ENCODE measurements around the gene KRT5. TPM values are rescaled to one million over a fixed set of nuclear protein-coding genes. Genes with fewer than 3 reads are reported as not detected.
A peak's percentile ranks its signal among the peaks of the same experiment; 100 is the strongest.
"Not testable (repeated sequence)": the region's sequence is repeated elsewhere in the genome, so short reads cannot be mapped to it uniquely, and the experiment has no call there.

Gene KRT5
- polyA plus RNA-seq, 2 donors: 3,653 to 6,695 TPM

DNA sequence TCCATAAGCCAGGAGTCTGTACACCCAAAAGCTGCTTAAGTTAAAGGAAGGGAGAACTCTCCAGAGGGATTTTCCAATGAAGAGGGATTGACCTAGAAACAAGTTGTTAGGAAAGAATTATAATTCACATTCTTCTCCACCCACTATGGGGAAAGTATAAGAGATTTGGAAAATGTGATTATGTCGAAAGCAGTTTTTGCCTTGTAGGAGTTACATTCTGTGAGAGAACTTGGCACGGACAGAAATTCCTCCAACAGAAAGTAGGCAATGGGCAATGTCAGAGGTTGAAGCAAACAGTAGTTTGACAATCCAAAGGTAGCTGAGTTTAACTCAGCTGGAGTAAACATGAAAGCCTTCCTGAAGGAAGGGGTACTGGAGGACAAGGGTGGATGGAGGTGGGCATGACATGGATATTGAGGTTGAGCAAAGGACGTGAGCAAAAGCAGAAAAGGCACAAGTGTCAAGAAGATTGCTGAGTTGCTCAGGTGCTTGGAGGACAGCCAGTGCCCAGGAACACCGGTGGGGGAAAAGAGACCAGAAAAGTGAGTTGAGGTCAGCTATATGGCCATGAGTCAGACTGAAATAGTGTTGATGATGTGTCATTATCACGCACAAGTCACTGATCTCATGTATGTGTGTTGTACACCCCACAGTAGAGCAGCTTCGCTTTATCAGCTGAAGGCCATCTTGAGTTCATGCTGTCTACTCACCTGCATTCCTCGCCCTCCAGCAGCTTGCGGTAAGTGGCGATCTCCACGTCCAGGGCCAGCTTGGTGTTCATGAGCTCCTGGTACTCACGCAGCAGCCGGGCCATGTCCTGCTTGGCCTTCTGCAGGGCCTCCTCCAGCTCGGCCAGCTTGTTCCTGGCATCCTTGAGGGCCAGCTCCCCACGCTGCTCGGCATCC, 4.0 kb downstream of the KRT5 start:
- no peaks in the 10 kb centered on the region for H3K9me3 ChIP-seq (ENCODE audit: control insufficient read depth in 2 of 2, insufficient read depth in 1 of 2, low read depth in 1 of 2, low read length in 1 of 2)
- H3K27ac ChIP-seq (ENCODE audit: low read depth in 2 of 2, low read length in 1 of 2): peak overlapping the region; percentile 59 to 85
- H3K36me3 ChIP-seq (ENCODE audit: control insufficient read depth in 2 of 2, insufficient read depth in 2 of 2, low read length in 1 of 2): peaks cover 0 to 15% of the 10 kb centered on the region in 2 donors
- peaks cover 0 to 7% of the 10 kb centered on the region in 2 donors for H3K4me1 ChIP-seq (ENCODE audit: control insufficient read depth in 2 of 2, insufficient read depth in 2 of 2, low read length in 1 of 2)
- 52 to 70% methylated on average over 15 of the region's 15 CpGs for WGBS, 2 donors
- H3K4me3 ChIP-seq (ENCODE audit: low read depth in 1 of 2, low read length in 2 of 2): peak overlapping the region; percentile 46 to 57
- no peaks in the 10 kb centered on the region for H3K27me3 ChIP-seq (ENCODE audit: control insufficient read depth in 1 of 2, insufficient read depth in 2 of 2, low read length in 2 of 2)

DNA sequence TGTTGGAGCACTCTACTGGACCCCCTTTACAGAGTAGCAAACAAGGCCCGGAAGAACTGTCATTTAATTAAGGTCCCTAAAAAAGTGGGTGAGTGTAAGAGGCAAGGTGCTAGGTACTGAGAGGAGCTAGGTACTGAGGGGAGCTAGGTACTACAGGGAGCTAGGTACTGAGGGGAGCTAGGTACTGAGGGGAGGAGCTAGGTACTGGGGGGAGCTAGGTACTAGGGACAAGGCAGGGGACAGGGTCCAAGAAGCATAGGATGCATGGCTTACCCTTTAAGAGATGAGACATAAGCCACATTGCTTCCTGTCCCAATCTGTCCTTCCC, 4.9 kb downstream of the KRT5 start:
- Histone ChIP-seq H3K36me3 (ENCODE audit: control insufficient read depth in 2 of 2, insufficient read depth in 2 of 2, low read length in 1 of 2) (peaks cover 0 to 15% of the 10 kb centered on the region in 2 donors), H3K9me3 (ENCODE audit: control insufficient read depth in 2 of 2, insufficient read depth in 1 of 2, low read depth in 1 of 2, low read length in 1 of 2) (no peaks in the 10 kb centered on the region), H3K27ac (ENCODE audit: low read depth in 2 of 2, low read length in 1 of 2) (peak overlapping the region; percentile 37 to 54), H3K4me3 (ENCODE audit: low read depth in 1 of 2, low read length in 2 of 2) (no peak overlapping the region), H3K4me1 (ENCODE audit: control insufficient read depth in 2 of 2, insufficient read depth in 2 of 2, low read length in 1 of 2) (peaks cover 0 to 7% of the 10 kb centered on the region in 2 donors), H3K27me3 (ENCODE audit: control insufficient read depth in 1 of 2, insufficient read depth in 2 of 2, low read length in 2 of 2) (no peaks in the 10 kb centered on the region)
- 51 to 73% methylated on average over 1 of the region's 1 CpG for WGBS, 2 donors

DNA sequence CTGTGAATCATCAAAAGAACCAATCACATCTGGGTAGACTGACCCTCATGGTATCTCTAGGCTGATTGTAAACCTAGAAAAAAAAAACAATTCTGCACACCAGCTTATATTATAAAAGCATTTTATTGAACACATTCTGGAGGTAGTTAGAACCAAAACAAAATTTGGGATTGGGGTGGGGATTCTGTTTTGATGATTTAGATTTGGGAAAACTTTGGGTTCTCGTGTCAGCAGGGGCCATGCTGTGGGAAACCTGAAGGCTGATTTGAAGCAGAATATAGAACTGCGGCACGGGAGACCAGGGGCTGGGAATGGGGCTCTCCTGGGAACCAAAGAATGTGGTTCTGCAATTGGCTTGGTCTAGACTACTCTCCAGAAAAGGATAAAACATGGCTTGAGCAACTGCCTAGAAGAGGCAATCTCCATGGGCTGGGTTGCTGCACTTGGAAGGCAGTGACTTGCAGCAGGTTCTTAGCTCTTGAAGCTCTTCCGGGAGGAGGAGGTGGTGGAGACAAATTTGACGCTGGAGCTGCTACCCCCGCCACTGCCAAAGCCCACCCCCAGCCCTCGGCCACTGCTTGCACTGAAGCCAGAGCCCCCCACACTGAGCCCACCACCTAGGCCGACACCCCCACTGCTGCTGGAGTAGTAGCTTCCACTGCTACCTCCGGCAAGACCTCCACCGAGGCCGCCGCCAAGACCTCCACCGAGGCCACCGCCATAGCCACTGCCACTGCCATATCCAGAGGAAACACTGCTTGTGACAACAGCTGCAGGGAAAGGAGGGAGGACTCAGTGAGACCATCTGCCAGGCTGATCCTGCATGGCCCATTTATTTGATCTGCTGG, 5.5 kb downstream of the KRT5 start:
- Histone ChIP-seq H3K4me1 (ENCODE audit: control insufficient read depth in 2 of 2, insufficient read depth in 2 of 2, low read length in 1 of 2) (peaks cover 0 to 7% of the 10 kb centered on the region in 2 donors), H3K36me3 (ENCODE audit: control insufficient read depth in 2 of 2, insufficient read depth in 2 of 2, low read length in 1 of 2) (peaks cover 0 to 15% of the 10 kb centered on the region in 2 donors), H3K27me3 (ENCODE audit: control insufficient read depth in 1 of 2, insufficient read depth in 2 of 2, low read length in 2 of 2) (no peaks in the 10 kb centered on the region), H3K9me3 (ENCODE audit: control insufficient read depth in 2 of 2, insufficient read depth in 1 of 2, low read depth in 1 of 2, low read length in 1 of 2) (no peaks in the 10 kb centered on the region), H3K4me3 (ENCODE audit: low read depth in 1 of 2, low read length in 2 of 2) (no peak overlapping the region), H3K27ac (ENCODE audit: low read depth in 2 of 2, low read length in 1 of 2) (peak overlapping the region; percentile 37 to 54)
- WGBS, 2 donors: 56 to 59% methylated on average over 14 of the region's 14 CpGs

DNA sequence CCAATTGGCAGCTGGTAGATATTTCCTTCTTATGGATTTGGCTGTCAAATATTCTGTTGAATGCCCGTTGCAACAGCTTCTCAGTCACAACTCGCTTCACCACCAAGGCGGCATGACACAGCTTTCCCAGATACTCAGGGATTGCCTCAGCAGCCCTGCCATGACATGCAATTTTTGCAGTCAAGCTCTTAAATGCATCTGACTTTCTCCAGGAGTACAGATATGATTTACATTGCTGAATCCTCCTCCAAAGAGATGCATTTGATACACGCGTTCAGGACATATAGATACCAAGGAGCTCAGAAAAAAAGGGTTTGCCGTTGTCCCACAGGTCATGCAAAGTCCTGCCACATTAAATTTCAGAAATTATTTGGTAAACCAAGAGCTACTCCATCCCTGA, 6.5 kb downstream of the KRT5 start:
- no peak overlapping the region for H3K4me3 ChIP-seq (ENCODE audit: low read depth in 1 of 2, low read length in 2 of 2)
- 54 to 65% methylated on average over 6 of the region's 6 CpGs for WGBS, 2 donors
- peaks cover 0 to 7% of the 10 kb centered on the region in 2 donors for H3K4me1 ChIP-seq (ENCODE audit: control insufficient read depth in 2 of 2, insufficient read depth in 2 of 2, low read length in 1 of 2)
- no peaks in the 10 kb centered on the region for H3K27me3 ChIP-seq (ENCODE audit: control insufficient read depth in 1 of 2, insufficient read depth in 2 of 2, low read length in 2 of 2)
- no peak overlapping the region for H3K27ac ChIP-seq (ENCODE audit: low read depth in 2 of 2, low read length in 1 of 2)
- H3K9me3 ChIP-seq (ENCODE audit: control insufficient read depth in 2 of 2, insufficient read depth in 1 of 2, low read depth in 1 of 2, low read length in 1 of 2): no peaks in the 10 kb centered on the region
- peaks cover 0 to 15% of the 10 kb centered on the region in 2 donors for H3K36me3 ChIP-seq (ENCODE audit: control insufficient read depth in 2 of 2, insufficient read depth in 2 of 2, low read length in 1 of 2)

DNA sequence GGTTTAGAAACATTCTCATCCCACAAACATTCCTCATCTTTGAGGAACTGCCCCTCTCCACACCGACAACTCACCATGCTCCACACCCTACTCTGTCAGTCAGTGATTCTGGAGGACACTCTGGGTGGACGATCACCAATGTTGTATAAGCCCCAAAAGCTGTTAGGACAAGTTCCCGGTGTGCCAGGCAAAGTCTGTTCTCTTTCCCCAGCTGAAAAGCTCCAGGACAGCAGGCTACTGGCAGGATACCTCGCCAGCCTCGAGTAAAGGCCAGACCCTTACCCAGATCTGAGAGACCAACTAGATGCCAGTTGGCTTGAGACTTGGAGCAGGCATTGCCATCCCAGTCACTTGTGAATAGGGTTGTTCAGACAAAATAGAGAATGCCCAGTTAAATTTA, 12.0 kb downstream of the KRT5 start:
- no peak overlapping the region for H3K4me3 ChIP-seq (ENCODE audit: low read depth in 1 of 2, low read length in 2 of 2)
- WGBS, 2 donors: 74 to 79% methylated on average over 5 of the region's 5 CpGs

DNA sequence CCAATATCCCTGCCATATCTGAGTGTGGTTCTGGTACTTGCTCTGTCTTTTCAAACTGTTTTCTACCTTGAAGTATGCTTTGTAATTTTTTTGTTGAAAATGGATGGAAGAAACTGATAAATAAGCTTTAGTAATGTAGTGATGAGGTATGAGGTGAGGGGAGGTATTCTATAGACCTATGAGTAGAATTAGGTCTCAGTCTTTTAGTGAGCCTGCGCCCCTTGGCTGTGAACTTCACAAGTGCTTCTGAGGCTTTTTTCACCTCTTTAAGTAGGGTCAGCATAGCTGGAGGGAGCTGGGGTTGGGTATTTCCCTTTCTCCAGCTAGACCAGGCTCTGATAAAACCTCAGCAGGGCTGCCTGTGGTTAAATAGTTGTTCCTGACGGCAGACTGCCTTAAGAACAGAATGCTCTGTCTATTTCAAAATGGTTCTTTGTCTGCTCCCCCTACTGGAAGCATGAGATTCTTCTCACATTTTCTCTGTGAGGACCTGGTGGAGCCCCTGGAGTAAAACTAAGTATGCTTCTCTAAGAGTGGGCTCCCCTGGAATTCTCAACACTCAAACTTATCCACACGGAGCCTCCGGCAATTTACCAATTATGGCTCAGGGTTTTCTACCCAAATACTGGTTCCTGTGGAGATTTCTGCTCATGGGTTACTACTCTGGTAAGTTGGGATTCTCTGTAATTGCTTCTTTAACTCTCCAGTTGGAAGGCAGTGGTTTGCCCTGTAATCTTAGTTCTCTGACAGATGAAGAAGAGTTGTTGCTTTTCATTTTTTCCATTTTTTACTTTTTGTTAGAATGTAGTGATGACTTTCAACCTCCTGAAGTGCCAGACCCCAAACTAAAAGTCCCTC, 13.1 kb downstream of the KRT5 start:
- no peaks in the 10 kb centered on the region for H3K9me3 ChIP-seq (ENCODE audit: control insufficient read depth in 2 of 2, insufficient read depth in 1 of 2, low read depth in 1 of 2, low read length in 1 of 2)
- no peaks in the 10 kb centered on the region for H3K27me3 ChIP-seq (ENCODE audit: control insufficient read depth in 1 of 2, insufficient read depth in 2 of 2, low read length in 2 of 2)
- no peak overlapping the region for H3K4me3 ChIP-seq (ENCODE audit: low read depth in 1 of 2, low read length in 2 of 2)
- H3K36me3 ChIP-seq (ENCODE audit: control insufficient read depth in 2 of 2, insufficient read depth in 2 of 2, low read length in 1 of 2): no peaks in the 10 kb centered on the region
- H3K4me1 ChIP-seq (ENCODE audit: control insufficient read depth in 2 of 2, insufficient read depth in 2 of 2, low read length in 1 of 2): no peaks in the 10 kb centered on the region
- no peak overlapping the region for H3K27ac ChIP-seq (ENCODE audit: low read depth in 2 of 2, low read length in 1 of 2)
- 35% methylated on average over 4 of the region's 4 CpGs for WGBS, 2 donors

More for the DNA sequence above, 12.0 kb downstream of the KRT5 start:
- Histone ChIP-seq H3K36me3 (ENCODE audit: control insufficient read depth in 2 of 2, insufficient read depth in 2 of 2, low read length in 1 of 2) (no peaks in the 10 kb centered on the region), H3K27ac (ENCODE audit: low read depth in 2 of 2, low read length in 1 of 2) (no peak overlapping the region), H3K4me1 (ENCODE audit: control insufficient read depth in 2 of 2, insufficient read depth in 2 of 2, low read length in 1 of 2) (no peaks in the 10 kb centered on the region), H3K27me3 (ENCODE audit: control insufficient read depth in 1 of 2, insufficient read depth in 2 of 2, low read length in 2 of 2) (no peaks in the 10 kb centered on the region), H3K9me3 (ENCODE audit: control insufficient read depth in 2 of 2, insufficient read depth in 1 of 2, low read depth in 1 of 2, low read length in 1 of 2) (no peaks in the 10 kb centered on the region)

DNA sequence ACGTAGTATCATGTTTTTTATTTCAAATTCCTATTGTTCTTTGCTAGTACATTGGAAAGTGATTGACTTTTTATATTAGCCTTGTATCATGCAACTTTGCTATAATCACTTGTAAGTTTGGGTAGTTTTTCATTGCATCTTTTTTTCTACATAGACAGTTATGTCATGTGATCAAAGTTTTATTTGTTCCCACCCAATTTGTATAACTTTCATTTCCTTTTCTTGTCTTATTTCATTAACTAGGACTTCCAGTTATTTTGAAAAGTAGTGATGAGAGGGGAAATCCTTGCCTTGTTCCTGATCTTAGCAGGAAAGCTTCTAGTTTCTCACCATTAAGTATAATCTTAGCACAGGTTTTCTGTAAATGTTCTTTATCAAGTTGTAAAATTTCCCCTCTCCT, 17.3 kb downstream of the KRT5 start:
- Histone ChIP-seq H3K27ac (ENCODE audit: low read depth in 2 of 2, low read length in 1 of 2) (no peak overlapping the region), H3K36me3 (ENCODE audit: control insufficient read depth in 2 of 2, insufficient read depth in 2 of 2, low read length in 1 of 2) (no peaks in the 10 kb centered on the region), H3K4me3 (ENCODE audit: low read depth in 1 of 2, low read length in 2 of 2) (no peak overlapping the region), H3K4me1 (ENCODE audit: control insufficient read depth in 2 of 2, insufficient read depth in 2 of 2, low read length in 1 of 2) (no peaks in the 10 kb centered on the region), H3K9me3 (ENCODE audit: control insufficient read depth in 2 of 2, insufficient read depth in 1 of 2, low read depth in 1 of 2, low read length in 1 of 2) (no peaks in the 10 kb centered on the region), H3K27me3 (ENCODE audit: control insufficient read depth in 1 of 2, insufficient read depth in 2 of 2, low read length in 2 of 2) (no peaks in the 10 kb centered on the region)
- 81 to 93% methylated on average over 1 of the region's 1 CpG for WGBS, 2 donors

DNA sequence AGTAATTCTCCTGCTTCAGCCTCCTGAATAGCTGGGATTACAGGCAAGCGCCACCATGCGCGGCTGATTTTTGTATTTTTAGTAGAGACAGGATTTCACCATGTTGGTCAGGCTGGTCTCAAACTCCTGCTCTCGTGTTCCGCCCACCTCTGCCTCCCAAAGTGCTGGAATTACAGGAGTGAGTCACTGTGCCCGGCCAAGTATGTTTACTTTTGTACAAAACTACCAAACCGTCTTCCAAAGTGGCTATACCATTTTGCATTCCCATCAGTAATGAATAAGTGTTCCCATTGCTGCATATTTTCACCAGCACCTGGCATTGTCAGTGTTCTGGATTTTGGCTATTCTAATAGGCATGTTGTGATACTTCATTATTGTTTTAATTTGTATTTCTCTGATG, 18.7 kb downstream of the KRT5 start:
- Histone ChIP-seq H3K4me3 (ENCODE audit: low read depth in 1 of 2, low read length in 2 of 2) (no peak overlapping the region), H3K36me3 (ENCODE audit: control insufficient read depth in 2 of 2, insufficient read depth in 2 of 2, low read length in 1 of 2) (no peaks in the 10 kb centered on the region), H3K27ac (ENCODE audit: low read depth in 2 of 2, low read length in 1 of 2) (no peak overlapping the region), H3K9me3 (ENCODE audit: control insufficient read depth in 2 of 2, insufficient read depth in 1 of 2, low read depth in 1 of 2, low read length in 1 of 2) (no peaks in the 10 kb centered on the region), H3K4me1 (ENCODE audit: control insufficient read depth in 2 of 2, insufficient read depth in 2 of 2, low read length in 1 of 2) (peaks cover 0 to 3% of the 10 kb centered on the region in 2 donors), H3K27me3 (ENCODE audit: control insufficient read depth in 1 of 2, insufficient read depth in 2 of 2, low read length in 2 of 2) (no peaks in the 10 kb centered on the region)
- WGBS, 2 donors: 71 to 78% methylated on average over 7 of the region's 7 CpGs

DNA sequence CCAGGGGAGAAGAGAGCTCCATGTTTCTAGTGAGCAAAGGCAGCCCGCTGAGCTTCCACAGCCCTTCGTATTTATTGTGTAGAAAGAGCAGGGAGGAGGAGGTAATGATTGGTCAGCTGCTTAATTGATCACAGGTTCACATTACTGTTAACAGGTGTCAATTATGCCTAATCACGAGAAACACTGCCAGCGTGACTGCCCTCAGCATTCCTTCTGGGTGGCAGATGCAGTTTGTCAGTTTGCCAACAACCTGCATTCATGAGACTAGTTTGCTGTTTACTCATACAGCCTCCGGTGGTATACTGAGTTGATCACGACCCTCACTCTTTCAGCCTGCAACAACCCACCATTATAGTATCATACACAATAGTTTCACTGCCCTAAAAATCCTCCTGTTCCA, 19.6 kb downstream of the KRT5 start:
- not testable (repeated sequence) for H3K27me3 ChIP-seq (ENCODE audit: control insufficient read depth in 1 of 2, insufficient read depth in 2 of 2, low read length in 2 of 2); H3K4me3 ChIP-seq (ENCODE audit: low read depth in 1 of 2, low read length in 2 of 2); H3K27ac ChIP-seq (ENCODE audit: low read depth in 2 of 2, low read length in 1 of 2); H3K4me1 ChIP-seq (ENCODE audit: control insufficient read depth in 2 of 2, insufficient read depth in 2 of 2, low read length in 1 of 2); H3K36me3 ChIP-seq (ENCODE audit: control insufficient read depth in 2 of 2, insufficient read depth in 2 of 2, low read length in 1 of 2); H3K9me3 ChIP-seq (ENCODE audit: control insufficient read depth in 2 of 2, insufficient read depth in 1 of 2, low read depth in 1 of 2, low read length in 1 of 2)
- 68 to 84% methylated on average over 6 of the region's 6 CpGs for WGBS, 2 donors

Measured in esophagus (tissue), 2 donors.